GM10266 (cell line): ENCODE measurements around the gene CABP1.
A peak's percentile ranks its signal among the peaks of the same experiment; 100 is the strongest.

ENCODE experiments used
- DNase-seq: peaks from one replicate; pipeline ENCODE4 v3.0.0; 2012; ENCODE audit errors: extremely low spot score
- TF ChIP-seq, protein P1 (sequence below): IDR thresholded peaks from 2 replicates; pipeline ENCODE4 v1.5.1; 2012; ENCODE audit warnings: mild to moderate bottlenecking, low read depth; ENCODE audit not compliant: control insufficient read depth, insufficient read depth; ENCODE audit errors: missing control alignments

CABP1 gene

DNA sequence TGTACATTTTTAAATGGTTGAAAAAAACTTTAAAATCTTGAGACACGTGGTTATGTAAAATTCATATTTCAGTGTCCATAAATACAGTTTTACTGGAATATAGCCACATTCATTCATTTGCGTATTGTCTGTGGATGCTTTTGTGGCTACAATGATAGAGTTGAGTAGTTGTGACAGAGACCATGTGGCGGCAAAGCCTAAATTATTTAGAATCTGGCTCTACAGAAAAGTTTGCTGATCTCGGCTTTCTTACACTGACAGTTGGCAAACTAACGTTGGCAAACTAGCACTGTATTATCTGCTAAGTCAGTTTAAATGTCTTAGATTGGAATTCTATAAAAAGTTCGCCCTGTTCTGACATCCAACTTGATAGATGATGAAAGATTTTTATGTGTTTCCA lies 72.2 kb downstream of the CABP1 start:
- no peak for DNase-seq
- TF ChIP-seq, protein P1, sequence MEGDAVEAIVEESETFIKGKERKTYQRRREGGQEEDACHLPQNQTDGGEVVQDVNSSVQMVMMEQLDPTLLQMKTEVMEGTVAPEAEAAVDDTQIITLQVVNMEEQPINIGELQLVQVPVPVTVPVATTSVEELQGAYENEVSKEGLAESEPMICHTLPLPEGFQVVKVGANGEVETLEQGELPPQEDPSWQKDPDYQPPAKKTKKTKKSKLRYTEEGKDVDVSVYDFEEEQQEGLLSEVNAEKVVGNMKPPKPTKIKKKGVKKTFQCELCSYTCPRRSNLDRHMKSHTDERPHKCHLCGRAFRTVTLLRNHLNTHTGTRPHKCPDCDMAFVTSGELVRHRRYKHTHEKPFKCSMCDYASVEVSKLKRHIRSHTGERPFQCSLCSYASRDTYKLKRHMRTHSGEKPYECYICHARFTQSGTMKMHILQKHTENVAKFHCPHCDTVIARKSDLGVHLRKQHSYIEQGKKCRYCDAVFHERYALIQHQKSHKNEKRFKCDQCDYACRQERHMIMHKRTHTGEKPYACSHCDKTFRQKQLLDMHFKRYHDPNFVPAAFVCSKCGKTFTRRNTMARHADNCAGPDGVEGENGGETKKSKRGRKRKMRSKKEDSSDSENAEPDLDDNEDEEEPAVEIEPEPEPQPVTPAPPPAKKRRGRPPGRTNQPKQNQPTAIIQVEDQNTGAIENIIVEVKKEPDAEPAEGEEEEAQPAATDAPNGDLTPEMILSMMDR, result no peak

DNA sequence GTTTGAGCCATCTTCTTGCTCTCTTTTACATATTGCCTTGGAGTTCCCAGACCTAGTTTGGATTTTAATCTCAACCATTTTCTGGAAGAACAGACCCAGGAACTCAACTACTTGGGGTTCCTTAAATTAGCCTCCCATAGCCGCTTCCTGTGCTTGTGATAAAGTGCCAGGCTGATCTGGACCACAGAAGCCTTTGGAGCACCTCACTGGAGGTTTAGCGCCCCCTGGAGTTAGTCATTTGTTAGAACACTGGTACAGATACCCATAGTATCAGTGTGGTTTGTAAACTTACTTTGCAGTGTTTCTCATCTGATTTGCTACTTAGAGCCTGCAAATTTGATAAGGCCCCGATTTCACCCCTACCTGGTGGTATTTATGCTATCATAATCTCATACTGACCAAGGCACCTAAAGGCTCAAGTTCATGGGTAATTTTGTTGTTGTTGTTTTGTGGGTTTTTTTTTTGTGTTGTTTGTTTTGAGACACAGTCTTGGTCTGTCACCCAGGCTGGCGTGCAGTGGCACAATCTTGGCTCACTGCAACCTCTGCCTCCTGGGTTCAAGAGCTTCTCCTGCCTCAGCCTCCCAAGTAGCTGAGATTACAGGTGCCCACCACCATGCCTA lies 73.5 kb downstream of the CABP1 start:
- DNase-seq, result peak; percentile 86
- TF ChIP-seq, protein P1, result peak; percentile 72
